Upper lobe of left lung (tissue), 4 donors: ENCODE measurements around the gene REX1BD.
"Not testable (repeated sequence)": the region's sequence is repeated elsewhere in the genome, so short reads cannot be mapped to it uniquely, and the experiment has no call there.

Experiments
- EP300 ChIP-seq, 4 donors: sonication (generic); formaldehyde crosslinking; IDR thresholded peaks; one replicate each; pipeline ENCODE4 v1.5.1; 2017; ENCODE audit warnings: antibody characterized with exemption in 4 of 4, control low read depth in 2 of 4
- POLR2A ChIP-seq, 4 donors: fragments of 450-650 bp; IDR thresholded peaks; one replicate each; pipeline ENCODE4 v1.5.1; 2016 to 2017; ENCODE audit warnings: antibody characterized with exemption in 4 of 4, mild to moderate bottlenecking in 2 of 4
- TF ChIP-seq, protein P1 (sequence below), 6 experiments: fragments of 450-650 bp in 4 of 6; fragments of 200-600 bp in 2 of 6; sonication (generic) in 2 of 6; IDR thresholded peaks; one replicate each; pipeline ENCODE4 v1.5.1; 2016 to 2019; ENCODE audit warnings: antibody characterized with exemption in 6 of 6

DNA sequence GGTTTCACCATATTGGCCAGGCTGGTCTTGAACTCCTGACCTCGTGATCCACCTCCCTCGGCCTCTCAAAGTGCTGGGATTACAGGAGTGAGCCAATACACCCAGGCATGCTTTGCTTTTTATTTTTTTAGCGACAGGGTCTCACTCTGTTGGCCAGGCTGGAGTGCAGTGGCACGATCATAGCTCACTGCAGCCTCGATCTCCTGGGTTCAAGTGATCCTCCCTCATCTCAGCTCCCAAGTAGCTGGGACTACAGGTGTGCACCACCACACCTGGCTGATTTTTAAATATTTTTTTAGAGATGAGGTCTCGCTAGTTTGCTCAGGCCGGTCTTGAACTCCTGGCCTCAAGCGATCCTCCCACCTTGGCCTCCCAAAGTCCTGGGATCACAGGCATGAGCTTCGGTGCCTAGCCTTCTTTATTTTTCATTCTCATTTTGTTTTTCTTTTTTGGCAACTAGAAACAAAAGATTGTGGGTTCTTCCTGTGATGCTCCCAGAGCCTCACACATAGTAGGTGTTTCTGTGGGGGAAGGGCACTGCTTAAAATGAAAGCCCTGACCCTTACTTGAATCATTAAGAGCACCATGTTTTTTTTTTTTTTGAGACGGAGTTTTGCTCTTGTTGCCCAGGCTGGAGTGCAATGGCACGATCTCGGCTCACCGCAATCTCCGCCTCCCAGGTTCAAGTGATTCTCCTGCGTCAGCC, 12.2 kb downstream of the REX1BD start:
- TF ChIP-seq, protein P1, sequence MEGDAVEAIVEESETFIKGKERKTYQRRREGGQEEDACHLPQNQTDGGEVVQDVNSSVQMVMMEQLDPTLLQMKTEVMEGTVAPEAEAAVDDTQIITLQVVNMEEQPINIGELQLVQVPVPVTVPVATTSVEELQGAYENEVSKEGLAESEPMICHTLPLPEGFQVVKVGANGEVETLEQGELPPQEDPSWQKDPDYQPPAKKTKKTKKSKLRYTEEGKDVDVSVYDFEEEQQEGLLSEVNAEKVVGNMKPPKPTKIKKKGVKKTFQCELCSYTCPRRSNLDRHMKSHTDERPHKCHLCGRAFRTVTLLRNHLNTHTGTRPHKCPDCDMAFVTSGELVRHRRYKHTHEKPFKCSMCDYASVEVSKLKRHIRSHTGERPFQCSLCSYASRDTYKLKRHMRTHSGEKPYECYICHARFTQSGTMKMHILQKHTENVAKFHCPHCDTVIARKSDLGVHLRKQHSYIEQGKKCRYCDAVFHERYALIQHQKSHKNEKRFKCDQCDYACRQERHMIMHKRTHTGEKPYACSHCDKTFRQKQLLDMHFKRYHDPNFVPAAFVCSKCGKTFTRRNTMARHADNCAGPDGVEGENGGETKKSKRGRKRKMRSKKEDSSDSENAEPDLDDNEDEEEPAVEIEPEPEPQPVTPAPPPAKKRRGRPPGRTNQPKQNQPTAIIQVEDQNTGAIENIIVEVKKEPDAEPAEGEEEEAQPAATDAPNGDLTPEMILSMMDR (IDR thresholded peaks at IDR 0.05) = not testable (repeated sequence)
- TF ChIP-seq POLR2A, EP300 (IDR thresholded peaks at IDR 0.05): not testable (repeated sequence)
